ENCODE results near the gene GET4. TPM values are rescaled to one million over a fixed set of nuclear protein-coding genes. Genes with fewer than 3 reads are reported as not detected.
"Not testable (repeated sequence)": the region's sequence is repeated elsewhere in the genome, so short reads cannot be mapped to it uniquely, and the experiment has no call there.

The GET4 gene
- total RNA-seq, 1 experiment from 2014 or later = 130 TPM

DNA sequence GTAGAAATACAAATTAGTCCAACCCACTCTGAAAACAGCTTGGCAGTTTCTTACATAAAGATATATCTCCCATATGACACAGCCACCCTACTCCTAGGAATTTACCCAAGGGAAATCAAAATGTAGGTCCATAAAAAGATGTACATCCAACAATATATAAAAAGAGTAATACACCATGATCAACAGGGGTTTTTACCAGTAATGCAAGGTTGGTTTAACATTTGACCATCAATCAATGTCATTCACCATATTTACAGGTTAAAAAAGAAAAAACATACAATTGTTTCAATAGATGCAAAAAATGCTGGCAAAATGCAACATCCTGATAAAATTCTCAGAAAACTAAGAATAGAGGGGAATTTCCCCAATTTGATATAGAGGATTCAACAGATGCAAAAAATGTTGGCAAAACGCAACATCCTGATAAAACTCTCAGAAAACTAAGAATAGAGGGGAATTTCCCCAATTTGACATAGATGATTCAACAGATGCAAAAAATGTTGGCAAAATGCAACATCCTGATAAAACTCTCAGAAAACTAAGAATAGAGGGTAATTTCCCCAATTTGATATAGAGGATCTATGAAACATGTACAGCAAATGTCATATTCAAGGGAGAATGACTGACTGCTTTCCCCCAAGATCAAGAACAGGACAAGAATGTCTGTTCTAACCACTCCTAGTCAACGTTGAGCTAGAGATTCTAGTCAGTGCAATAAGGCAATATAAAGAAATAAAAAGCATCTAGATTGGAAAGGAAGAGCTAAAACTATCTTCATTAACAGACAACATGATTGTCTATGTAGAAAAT lies 64.5 kb downstream of the GET4 start:
- Mint-ChIP-seq H3K27me3 (ENCODE audit: insufficient read depth, unreplicated experiment) (no peaks in the 10 kb centered on the region), H3K27ac (ENCODE audit: unreplicated experiment) (peak overlapping the region; percentile 48), H3K36me3 (ENCODE audit: insufficient read depth, unreplicated experiment) (peaks cover 20% of the 10 kb centered on the region), H3K9me3 (ENCODE audit: unreplicated experiment) (peaks cover 17% of the 10 kb centered on the region), H3K4me3 (ENCODE audit: unreplicated experiment) (no peak overlapping the region), H3K4me1 (ENCODE audit: low read depth, unreplicated experiment) (no peaks in the 10 kb centered on the region)
- CTCF ChIA-PET = no interaction called here
- Histone ChIP-seq H3K9me3 (peaks cover 9% of the 10 kb centered on the region; the same call in 1 of the 2 replicates), H3K4me1 (peaks cover 10% of the 10 kb centered on the region), H3K36me3 (ENCODE audit: control insufficient read depth, insufficient read depth, low read length) (peaks cover 1% of the 10 kb centered on the region; the same call in 1 of the 2 replicates), H3K4me3 (ENCODE audit: low read depth, low read length) (no peak overlapping the region), H3K27me3 (replicated peaks; ENCODE audit: control insufficient read depth, insufficient read depth, low read length) (no peaks in the 10 kb centered on the region)
- POLR2A ChIA-PET = no interaction called here
- intact Hi-C loops (cut with micrococcal nuclease; ENCODE audit: unreplicated experiment) = no loop called here
- no TSS peak for BruUV-seq (replicated peaks)
- TF ChIP-seq, protein P1, sequence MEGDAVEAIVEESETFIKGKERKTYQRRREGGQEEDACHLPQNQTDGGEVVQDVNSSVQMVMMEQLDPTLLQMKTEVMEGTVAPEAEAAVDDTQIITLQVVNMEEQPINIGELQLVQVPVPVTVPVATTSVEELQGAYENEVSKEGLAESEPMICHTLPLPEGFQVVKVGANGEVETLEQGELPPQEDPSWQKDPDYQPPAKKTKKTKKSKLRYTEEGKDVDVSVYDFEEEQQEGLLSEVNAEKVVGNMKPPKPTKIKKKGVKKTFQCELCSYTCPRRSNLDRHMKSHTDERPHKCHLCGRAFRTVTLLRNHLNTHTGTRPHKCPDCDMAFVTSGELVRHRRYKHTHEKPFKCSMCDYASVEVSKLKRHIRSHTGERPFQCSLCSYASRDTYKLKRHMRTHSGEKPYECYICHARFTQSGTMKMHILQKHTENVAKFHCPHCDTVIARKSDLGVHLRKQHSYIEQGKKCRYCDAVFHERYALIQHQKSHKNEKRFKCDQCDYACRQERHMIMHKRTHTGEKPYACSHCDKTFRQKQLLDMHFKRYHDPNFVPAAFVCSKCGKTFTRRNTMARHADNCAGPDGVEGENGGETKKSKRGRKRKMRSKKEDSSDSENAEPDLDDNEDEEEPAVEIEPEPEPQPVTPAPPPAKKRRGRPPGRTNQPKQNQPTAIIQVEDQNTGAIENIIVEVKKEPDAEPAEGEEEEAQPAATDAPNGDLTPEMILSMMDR (IDR thresholded peaks at IDR 0.05; ENCODE audit: insufficient read depth in 1 of 2, low read depth in 1 of 2, low read length in 1 of 2, severe bottlenecking in 1 of 2, unreplicated experiment in 1 of 2) = no peak
- no peak for DNase-seq

- POLR2A ChIA-PET; H3K4me3 ChIP-seq (ENCODE audit: low read depth, low read length); H3K4me3 Mint-ChIP-seq (ENCODE audit: unreplicated experiment); H3K27ac Mint-ChIP-seq (ENCODE audit: unreplicated experiment); H3K36me3 ChIP-seq (ENCODE audit: control insufficient read depth, insufficient read depth, low read length); DNase-seq; H3K9me3 ChIP-seq; CTCF ChIA-PET; H3K27me3 ChIP-seq (replicated peaks; ENCODE audit: control insufficient read depth, insufficient read depth, low read length); H3K27me3 Mint-ChIP-seq (ENCODE audit: insufficient read depth, unreplicated experiment); BruUV-seq (replicated peaks); H3K4me1 Mint-ChIP-seq (ENCODE audit: low read depth, unreplicated experiment); intact Hi-C loops (cut with micrococcal nuclease; ENCODE audit: unreplicated experiment): not testable (repeated sequence)
- Mint-ChIP-seq H3K36me3 (ENCODE audit: insufficient read depth, unreplicated experiment) (peaks cover 10% of the 10 kb centered on the region), H3K9me3 (ENCODE audit: unreplicated experiment) (peaks cover 17% of the 10 kb centered on the region)
- H3K4me1 ChIP-seq = peaks cover 33% of the 10 kb centered on the region
Observed at GRCh38 chr7:943793-944192, 67.4 kb downstream of the GET4 start.

- intact Hi-C loops (cut with micrococcal nuclease; ENCODE audit: unreplicated experiment) = loop anchor here (5.0 kb wide), 1 partner anchor 32 kb away; no protein-coding TSS in a partner anchor
- POLR2A ChIA-PET = no interaction called here
- TF ChIP-seq, protein P1 (IDR thresholded peaks at IDR 0.05; ENCODE audit: insufficient read depth in 1 of 2, low read depth in 1 of 2, low read length in 1 of 2, severe bottlenecking in 1 of 2, unreplicated experiment in 1 of 2) = no peak
- Mint-ChIP-seq H3K4me1 (ENCODE audit: low read depth, unreplicated experiment) (no peaks in the 10 kb centered on the region), H3K27me3 (ENCODE audit: insufficient read depth, unreplicated experiment) (no peaks in the 10 kb centered on the region), H3K4me3 (ENCODE audit: unreplicated experiment) (peak overlapping the region; percentile 54), H3K27ac (ENCODE audit: unreplicated experiment) (peak overlapping the region; percentile 82), H3K9me3 (ENCODE audit: unreplicated experiment) (peaks cover 17% of the 10 kb centered on the region), H3K36me3 (ENCODE audit: insufficient read depth, unreplicated experiment) (peaks cover 17% of the 10 kb centered on the region)
- CTCF ChIA-PET = interaction anchor here (1.9 kb wide), 1 partner anchor 49 kb away, joined by 5 read pairs; no protein-coding TSS in a partner anchor
- H3K4me1 ChIP-seq = peaks cover 33% of the 10 kb centered on the region
- no TSS peak for BruUV-seq (replicated peaks)
- no peak for DNase-seq
- peaks cover 9% of the 10 kb centered on the region; the same call in 1 of the 2 replicates for H3K9me3 ChIP-seq
- H3K4me3 ChIP-seq (ENCODE audit: low read depth, low read length) = peak overlapping the region; percentile 44
- no peaks in the 10 kb centered on the region for H3K27me3 ChIP-seq (replicated peaks; ENCODE audit: control insufficient read depth, insufficient read depth, low read length)
- H3K36me3 ChIP-seq (ENCODE audit: control insufficient read depth, insufficient read depth, low read length) = no peaks in the 10 kb centered on the region
Observed at GRCh38 chr7:944744-945143, 68.4 kb downstream of the GET4 start.
